GM12878 (cell line): ENCODE measurements around the gene LOXL3. TPM values are rescaled to one million over a fixed set of nuclear protein-coding genes. Genes with fewer than 3 reads are reported as not detected.

ENCODE experiments used
- ATF7 ChIP-seq: fragments of 450-650 bp; IDR thresholded peaks from 2 replicates; pipeline ENCODE4 v1.6.1; 2016; ENCODE audit warnings: low read depth, mild to moderate bottlenecking
- BCL11A ChIP-seq: IDR thresholded peaks from 2 replicates; pipeline ENCODE4 v1.6.1; 2011; ENCODE audit warnings: low read depth, low read length
- CBFB ChIP-seq: IDR thresholded peaks from 2 replicates; pipeline ENCODE4 v1.6.1; 2016; ENCODE audit warnings: antibody characterized with exemption, low read depth
- CREB1 ChIP-seq: IDR thresholded peaks from 2 replicates; pipeline ENCODE4 v1.6.1; 2012; ENCODE audit warnings: low read depth, mild to moderate bottlenecking, inconsistent platforms
- EED ChIP-seq: sonication (generic); IDR thresholded peaks from 2 replicates; pipeline ENCODE4 v1.6.1; 2016; ENCODE audit warnings: antibody characterized with exemption, low read depth
- FOXM1 ChIP-seq: IDR thresholded peaks from 2 replicates; pipeline ENCODE4 v1.6.1; 2012; ENCODE audit warnings: low read depth, mild to moderate bottlenecking, inconsistent platforms, low read length, moderate library complexity
- HDAC6 ChIP-seq: fragments of 200-600 bp; sonication (generic); IDR thresholded peaks from one replicate; pipeline ENCODE4 v1.8.0; 2017; ENCODE audit warnings: antibody characterized with exemption; ENCODE audit not compliant: unreplicated experiment
- IKZF1 ChIP-seq: fragments of 450-650 bp; conservative IDR thresholded peaks from 2 replicates; pipeline ENCODE4 v1.6.1; 2017; ENCODE audit warnings: antibody characterized with exemption, mild to moderate bottlenecking
- IRF4 ChIP-seq: IDR thresholded peaks from 2 replicates; pipeline ENCODE4 v1.6.1; 2011; ENCODE audit warnings: low read depth, low read length
- JUNB ChIP-seq: IDR thresholded peaks from 2 replicates; pipeline ENCODE4 v1.6.1; 2016; ENCODE audit warnings: antibody characterized with exemption, mild to moderate bottlenecking
- LARP7 ChIP-seq: fragments of 450-650 bp; IDR thresholded peaks from 2 replicates; pipeline ENCODE4 v1.6.1; 2017; ENCODE audit warnings: mild to moderate bottlenecking
- MEF2A ChIP-seq: IDR thresholded peaks from 2 replicates; pipeline ENCODE4 v1.6.1; 2011; ENCODE audit warnings: low read depth, mild to moderate bottlenecking, low read length, moderate library complexity; ENCODE audit not compliant: insufficient read depth
- MLLT1 ChIP-seq: fragments of 450-650 bp; IDR thresholded peaks from 2 replicates; pipeline ENCODE4 v1.6.1; 2016; ENCODE audit warnings: mild to moderate bottlenecking
- MTA2 ChIP-seq: fragments of 450-650 bp; IDR thresholded peaks from 2 replicates; pipeline ENCODE4 v1.6.1; 2016; ENCODE audit warnings: low read depth, mild to moderate bottlenecking, moderate library complexity
- MTA3 ChIP-seq: IDR thresholded peaks from 2 replicates; pipeline ENCODE4 v1.6.1; 2012; ENCODE audit warnings: low read length, inconsistent platforms, borderline replicate concordance
- NR2F1 ChIP-seq: fragments of 450-650 bp; conservative IDR thresholded peaks from 2 replicates; pipeline ENCODE4 v1.6.1; 2017; ENCODE audit warnings: mild to moderate bottlenecking
- PAX5 ChIP-seq: IDR thresholded peaks from 2 replicates; pipeline ENCODE4 v1.6.1; 2011; ENCODE audit warnings: low read depth, low read length, borderline replicate concordance
- POLR2A ChIP-seq: IDR thresholded peaks from 2 replicates; pipeline ENCODE4 v1.6.1; 2011; ENCODE audit warnings: low read depth, mild to moderate bottlenecking, low read length
- RAD21 ChIP-seq: IDR thresholded peaks from 2 replicates; pipeline ENCODE4 v1.6.1; 2011; ENCODE audit warnings: mild to moderate bottlenecking, low read depth, low read length, moderate library complexity; ENCODE audit not compliant: insufficient read depth
- RELB ChIP-seq: fragments of 450-650 bp; IDR thresholded peaks from 2 replicates; pipeline ENCODE4 v1.6.1; 2017; ENCODE audit warnings: low read depth, mild to moderate bottlenecking, moderate library complexity
- RUNX3 ChIP-seq: IDR thresholded peaks from 2 replicates; pipeline ENCODE4 v1.6.1; 2012; ENCODE audit warnings: low read length, inconsistent platforms
- SRF ChIP-seq, 2 experiments: IDR thresholded peaks; 2 replicates each; pipeline ENCODE4 v1.6.1; 2011; ENCODE audit warnings: low read depth in 2 of 2, low read length in 2 of 2, mild to moderate bottlenecking in 1 of 2, moderate library complexity in 1 of 2
- ZBTB11 ChIP-seq: fragments of 450-650 bp; formaldehyde crosslinking; IDR thresholded peaks from 2 replicates; pipeline ENCODE4 v1.5.0; 2022; ENCODE audit warnings: mild to moderate bottlenecking, missing genetic modification characterization
- ZNF622 ChIP-seq: fragments of 450-650 bp; IDR thresholded peaks from 2 replicates; pipeline ENCODE4 v1.6.1; 2017; ENCODE audit warnings: mild to moderate bottlenecking, inconsistent platforms
- polyA plus RNA-seq, 11 experiments: library from polyadenylated mRNA; depleted of rRNA in 4 of 11; unstranded in 6 of 11; stranded (reverse) in 5 of 11; fragments of >200 nt; fragmentation: Nextera tagmentation in 4 of 11; fragmentation: Illumina TruSeq in 1 of 11; extraction: Ambion mirVana in 4 of 11; extraction: Trizol in 1 of 11; gene quantifications; 1 replicate in 1 of 11; 2 replicates in 10 of 11; pipeline versions ENCODE4 v1.2.1 to v1.2.3, GENCODE V29; 2011 to 2016; ENCODE audit warnings: inconsistent platforms in 2 of 11, missing spikeins in 2 of 11, low read depth in 1 of 11
- total RNA-seq, 4 experiments: library from RNA; depleted of rRNA in 3 of 4; stranded (reverse); fragments of >200 nt in 3 of 4; fragmentation: Illumina TruSeq in 1 of 4; extraction: Trizol in 1 of 4; gene quantifications; 2 replicates each; pipeline versions ENCODE4 v1.2.1 to v1.2.3, GENCODE V29; 2013 to 2021
- TF ChIP-seq, protein P1 (sequence below): fragments of 450-650 bp; IDR thresholded peaks from 2 replicates; pipeline ENCODE4 v1.6.1; 2017; ENCODE audit warnings: mild to moderate bottlenecking, low read depth, inconsistent platforms; ENCODE audit not compliant: poor library complexity, severe bottlenecking

Gene LOXL3
- total and polyA plus RNA-seq, 10 of the 15 experiments (the other 5 are each of a cell fraction or from before 2014, with no cell fraction given): 6.2 to 40.9 (median 23.3) TPM

DNA sequence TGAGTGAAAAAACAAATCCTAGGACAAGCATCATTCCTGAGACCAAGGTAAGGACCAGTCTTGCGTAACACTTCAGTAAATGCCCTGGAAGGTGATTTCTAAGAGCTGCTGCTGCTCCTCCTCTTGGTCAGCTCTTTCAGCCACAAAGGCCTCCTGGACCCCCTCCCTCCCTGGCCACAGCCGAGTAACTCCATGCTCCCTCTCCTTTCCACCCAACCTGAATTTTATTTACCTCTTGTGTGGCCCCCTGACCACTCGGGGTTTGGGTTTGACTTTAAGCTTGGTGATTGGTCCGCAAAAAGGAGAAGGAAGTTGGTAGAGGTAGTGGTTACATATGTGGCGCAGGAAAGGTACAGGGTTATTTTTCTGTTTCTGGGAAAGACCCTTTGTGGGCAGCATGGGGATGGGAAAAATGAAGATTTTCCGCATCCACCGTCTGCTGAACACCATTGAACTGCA is 14.8 kb downstream of the LOXL3 start (continued):
- TF ChIP-seq ZBTB11 (CRISPR knock-in tag): no peak
- TF ChIP-seq CBFB: peak; percentile 69
- 0 out of 2 replicates have a peak, but pooled peaks have one; percentile 16 for TF ChIP-seq NR2F1
- TF ChIP-seq, protein P1, sequence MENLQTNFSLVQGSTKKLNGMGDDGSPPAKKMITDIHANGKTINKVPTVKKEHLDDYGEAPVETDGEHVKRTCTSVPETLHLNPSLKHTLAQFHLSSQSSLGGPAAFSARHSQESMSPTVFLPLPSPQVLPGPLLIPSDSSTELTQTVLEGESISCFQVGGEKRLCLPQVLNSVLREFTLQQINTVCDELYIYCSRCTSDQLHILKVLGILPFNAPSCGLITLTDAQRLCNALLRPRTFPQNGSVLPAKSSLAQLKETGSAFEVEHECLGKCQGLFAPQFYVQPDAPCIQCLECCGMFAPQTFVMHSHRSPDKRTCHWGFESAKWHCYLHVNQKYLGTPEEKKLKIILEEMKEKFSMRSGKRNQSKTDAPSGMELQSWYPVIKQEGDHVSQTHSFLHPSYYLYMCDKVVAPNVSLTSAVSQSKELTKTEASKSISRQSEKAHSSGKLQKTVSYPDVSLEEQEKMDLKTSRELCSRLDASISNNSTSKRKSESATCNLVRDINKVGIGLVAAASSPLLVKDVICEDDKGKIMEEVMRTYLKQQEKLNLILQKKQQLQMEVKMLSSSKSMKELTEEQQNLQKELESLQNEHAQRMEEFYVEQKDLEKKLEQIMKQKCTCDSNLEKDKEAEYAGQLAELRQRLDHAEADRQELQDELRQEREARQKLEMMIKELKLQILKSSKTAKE: peak; percentile 20
- no peak for TF ChIP-seq ZNF622
- TF ChIP-seq BCL11A: no peak
- TF ChIP-seq MLLT1: 0 out of 2 replicates have a peak, but pooled peaks have one; percentile 46
- peak; percentile 30; the same call in 1 of the 2 replicates for TF ChIP-seq CREB1
- TF ChIP-seq IKZF1: peak; percentile 88
- peak; percentile 10; the same call in 1 of the 2 replicates for TF ChIP-seq PAX5
- TF ChIP-seq JUNB: peak; percentile 67
- TF ChIP-seq FOXM1: 0 out of 2 replicates have a peak, but pooled peaks have one; percentile 60
- TF ChIP-seq POLR2A: 0 out of 2 replicates have a peak, but pooled peaks have one; percentile 23
- TF ChIP-seq EED: peak; percentile 86
- TF ChIP-seq MEF2A: 0 out of 2 replicates have a peak, but pooled peaks have one; percentile 42
- TF ChIP-seq IRF4: 0 out of 2 replicates have a peak, but pooled peaks have one; percentile 26
- TF ChIP-seq RELB: peak; percentile 70; the same call in 1 of the 2 replicates
- TF ChIP-seq MTA2: peak; percentile 35; the same call in 1 of the 2 replicates
- TF ChIP-seq LARP7: no peak
- 0 out of 4 replicates have a peak, but pooled peaks of 1 of the 2 experiments have one; percentile 26 for TF ChIP-seq SRF (IDR thresholded peaks at IDR 0.05; ENCODE audit: low read depth in 2 of 2, low read length in 2 of 2)
- TF ChIP-seq HDAC6: no peak
- TF ChIP-seq RAD21: no peak
- peak; percentile 96 for TF ChIP-seq RUNX3
- no peak for TF ChIP-seq ATF7
- TF ChIP-seq MTA3: peak; percentile 54; the same call in 1 of the 2 replicates
